Gastrocnemius medialis (tissue), 4 donors: ENCODE results near the gene SFXN5. TPM values are rescaled to one million over a fixed set of nuclear protein-coding genes. Genes with fewer than 3 reads are reported as not detected.

Source experiments
- ATAC-seq, 2 donors: fragments of 150-250 bp; one replicate each; pipeline ENCODE4 v1.9.1; 2016
- DNase-seq, 2 donors: peaks; one replicate each; pipeline ENCODE4 v3.0.0-alpha.2; 2019
- H3K27ac ChIP-seq, 4 donors: fragments of 200-600 bp; sonication (generic); 1 replicate in 1 of 4; 2 replicates in 3 of 4; pipeline ENCODE4 v1.5.1; 2016 to 2018; ENCODE audit warnings: mild to moderate bottlenecking in 2 of 4, moderate library complexity in 1 of 4
- H3K27me3 ChIP-seq, 3 donors: fragments of 200-600 bp; sonication (generic) in 2 of 3; 1 replicate in 1 of 3; 2 replicates in 2 of 3; pipeline versions ENCODE4 v1.5.1 to v1.6.0; 2016 to 2019; ENCODE audit warnings: mild to moderate bottlenecking in 1 of 3, moderate library complexity in 1 of 3
- H3K36me3 ChIP-seq, 2 donors: fragments of 200-600 bp; sonication (generic) in 1 of 2; one replicate each; pipeline ENCODE4 v1.5.1; 2017 to 2018
- H3K4me1 ChIP-seq, 2 donors: fragments of 200-600 bp; sonication (generic) in 1 of 2; one replicate each; pipeline ENCODE4 v1.5.1; 2016 to 2017; ENCODE audit warnings: mild to moderate bottlenecking in 2 of 2
- H3K4me3 ChIP-seq, 4 donors: fragments of 200-600 bp; sonication (generic) in 3 of 4; 1 replicate in 1 of 4; 2 replicates in 3 of 4; pipeline ENCODE4 v1.5.1; 2016 to 2019; ENCODE audit warnings: mild to moderate bottlenecking in 2 of 4
- H3K9me3 ChIP-seq, 3 donors: fragments of 200-600 bp; sonication (generic) in 2 of 3; 1 replicate in 1 of 3; 2 replicates in 2 of 3; pipeline ENCODE4 v1.5.1; 2016 to 2019
- CTCF ChIP-seq, 5 experiments: fragments of 450-650 bp in 3 of 5; fragments of 200-600 bp in 2 of 5; sonication (generic) in 2 of 5; IDR thresholded peaks in 4 of 5; conservative IDR thresholded peaks in 1 of 5; 1 replicate in 4 of 5; 2 replicates in 1 of 5; pipeline ENCODE4 v1.5.1; 2016 to 2019; ENCODE audit warnings: antibody characterized with exemption in 5 of 5, mild to moderate bottlenecking in 3 of 5, moderate library complexity in 3 of 5
- POLR2A ChIP-seq, 2 donors: fragments of 450-650 bp; IDR thresholded peaks; one replicate each; pipeline ENCODE4 v1.6.1; 2017; ENCODE audit warnings: antibody characterized with exemption in 2 of 2, mild to moderate bottlenecking in 2 of 2, moderate library complexity in 2 of 2
- in situ Hi-C, 4 donors: fragments of 200-750 bp; cut with MboI; loops; one replicate each; pipeline versions ENCODE4 v1.15.0 to v1.8.0; 2017; ENCODE audit warnings: low sequenced_read_pairs in 4 of 4
- intact Hi-C: fragments of 100-400 bp; cut with DNase I; formaldehyde crosslinking; loops from one replicate; pipeline ENCODE4 v1.15.1; 2023; ENCODE audit warnings: low total_unique reads
- total RNA-seq, 4 donors: library from RNA; depleted of rRNA; stranded (reverse); fragments of >200 nt; gene quantifications; one replicate each; pipeline versions ENCODE4 v1.1.0 to v1.2.3, GENCODE V29; 2016

The SFXN5 gene
- total RNA-seq, 4 donors from 2014 or later = 6.8 to 22.7 (median 9.1) TPM

DNA sequence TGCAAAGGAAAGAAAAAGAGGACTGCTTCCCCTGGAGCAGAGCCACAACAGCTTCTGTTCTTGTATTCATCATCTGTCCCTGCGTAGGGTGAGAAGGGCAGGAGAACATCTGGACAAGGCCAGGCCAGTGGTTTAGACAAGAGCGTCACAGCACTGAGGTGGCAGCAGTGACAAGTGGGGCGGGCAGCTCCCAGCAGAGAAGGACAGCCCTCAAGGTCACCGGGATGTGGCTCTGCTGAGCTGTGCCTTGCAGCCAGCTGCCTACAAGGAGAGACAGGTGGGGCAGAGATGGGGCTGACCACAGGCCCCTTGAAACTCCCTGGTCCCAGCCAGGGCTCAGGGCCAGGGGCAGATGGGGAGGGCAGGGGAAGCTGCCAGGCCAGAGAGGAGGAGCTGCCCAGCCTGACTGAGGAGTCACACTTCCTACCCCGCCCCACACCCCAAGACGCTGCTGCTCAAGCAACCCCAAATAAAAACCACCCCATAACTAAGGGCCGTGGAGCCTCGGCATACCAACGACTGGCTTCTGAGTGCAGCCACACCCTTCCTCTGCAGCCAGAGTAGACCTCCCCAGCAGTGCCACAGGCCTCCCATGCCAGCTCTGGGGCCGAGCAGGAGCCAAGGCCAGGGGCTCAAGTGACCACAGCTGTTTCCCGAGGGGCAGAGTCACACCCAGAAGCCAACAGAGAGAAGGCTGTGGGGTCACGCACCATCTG lies 35.9 kb upstream of the SFXN5 start:
- H3K9me3 ChIP-seq = no peaks in the 10 kb centered on the region
- peak in 1 of 2 donors; percentile 49 for ATAC-seq
- H3K4me3 ChIP-seq = no peak overlapping the region
- TF ChIP-seq POLR2A (IDR thresholded peaks at IDR 0.05) = no peak
- no peak for TF ChIP-seq CTCF (IDR thresholded peaks at IDR 0.05 in 4 of 5, conservative IDR thresholded peaks at IDR 0.05 in 1 of 5)
- DNase-seq = peak in 1 of 2 donors; percentile 56
- no peaks in the 10 kb centered on the region for H3K36me3 ChIP-seq
- in situ Hi-C loops = no loop called here
- no peaks in the 10 kb centered on the region for H3K27me3 ChIP-seq
- H3K4me1 ChIP-seq = peaks cover 36 to 52% of the 10 kb centered on the region in 2 donors
- H3K27ac ChIP-seq = peak overlapping the region; percentile 19 to 66 (median 43)
- intact Hi-C loops = no loop called here

GRCh38 chr2:73106791-73107190 lies 35.3 kb upstream of the SFXN5 start:
- no peak for DNase-seq
- peaks cover 36 to 50% of the 10 kb centered on the region in 2 donors for H3K4me1 ChIP-seq

GRCh38 chr2:73105511-73105971 lies 34.0 kb upstream of the SFXN5 start:
- ATAC-seq = no peak
- H3K9me3 ChIP-seq = no peaks in the 10 kb centered on the region
- TF ChIP-seq POLR2A (IDR thresholded peaks at IDR 0.05) = no peak
- TF ChIP-seq CTCF (IDR thresholded peaks at IDR 0.05 in 4 of 5, conservative IDR thresholded peaks at IDR 0.05 in 1 of 5) = no peak
- in situ Hi-C loops (no loop called here), intact Hi-C loops (no loop called here)
- H3K27me3 ChIP-seq = no peaks in the 10 kb centered on the region
- no peak for DNase-seq
- H3K4me3 ChIP-seq = no peak overlapping the region
- H3K27ac ChIP-seq = no peak overlapping the region
- H3K4me1 ChIP-seq = peaks cover 23 to 37% of the 10 kb centered on the region in 2 donors
- no peaks in the 10 kb centered on the region for H3K36me3 ChIP-seq

More at GRCh38 chr2:73106791-73107190, 35.3 kb upstream of the SFXN5 start:
- H3K9me3 ChIP-seq = no peaks in the 10 kb centered on the region
- in situ Hi-C loops = no loop called here
- peak overlapping the region; percentile 19 to 66 (median 43) for H3K27ac ChIP-seq
- intact Hi-C loops = no loop called here
- no peak overlapping the region for H3K4me3 ChIP-seq
- H3K27me3 ChIP-seq = no peaks in the 10 kb centered on the region
- TF ChIP-seq CTCF (IDR thresholded peaks at IDR 0.05 in 4 of 5, conservative IDR thresholded peaks at IDR 0.05 in 1 of 5) = no peak
- TF ChIP-seq POLR2A (IDR thresholded peaks at IDR 0.05) = no peak
- no peak for ATAC-seq
- H3K36me3 ChIP-seq = no peaks in the 10 kb centered on the region

GRCh38 chr2:73104933-73105332 lies 33.4 kb upstream of the SFXN5 start:
- H3K4me3 ChIP-seq = no peak overlapping the region
- in situ Hi-C loops (no loop called here), intact Hi-C loops (no loop called here)
- no peaks in the 10 kb centered on the region for H3K36me3 ChIP-seq
- H3K9me3 ChIP-seq = no peaks in the 10 kb centered on the region
- TF ChIP-seq POLR2A (IDR thresholded peaks at IDR 0.05) = no peak
- no peak for TF ChIP-seq CTCF (IDR thresholded peaks at IDR 0.05 in 4 of 5, conservative IDR thresholded peaks at IDR 0.05 in 1 of 5)
- DNase-seq = no peak
- H3K27ac ChIP-seq = no peak overlapping the region
- H3K4me1 ChIP-seq = peaks cover 17 to 31% of the 10 kb centered on the region in 2 donors
- peak in 1 of 2 donors; percentile 38 for ATAC-seq
- H3K27me3 ChIP-seq = no peaks in the 10 kb centered on the region
